Measurements from ENCODE around the gene MMP17. TPM values are rescaled to one million over a fixed set of nuclear protein-coding genes. Genes with fewer than 3 reads are reported as not detected.
A peak's percentile ranks its signal among the peaks of the same experiment; 100 is the strongest.

Gene MMP17
- polyA plus RNA-seq, 3 donors: 2.8 to 78.3 (median 3.0) TPM

- peaks cover 0 to 15% of the 10 kb centered on the region in 2 donors for H3K27me3 ChIP-seq (ENCODE audit: control insufficient read depth in 2 of 2, insufficient read depth in 2 of 2, low read length in 2 of 2)
- peak overlapping the region; percentile 83 for H3K4me2 ChIP-seq (replicated peaks; ENCODE audit: extremely low read depth, low read length, poor library complexity, severe bottlenecking)
- H3K36me3 ChIP-seq (replicated peaks in 1 of 2; ENCODE audit: control insufficient read depth in 1 of 2, insufficient read depth in 2 of 2, low read length in 2 of 2): peaks cover 0 to 11% of the 10 kb centered on the region in 2 donors
- Mint-ChIP-seq H3K27ac (peak overlapping the region in 6 of 7 donors; percentile 25 to 87 (median 68)), H3K4me3 (peak overlapping the region; percentile 92 to 96), H3K27me3 (ENCODE audit: low read depth in 3 of 3) (peaks cover 2 to 39% (median 35%) of the 10 kb centered on the region in 3 donors), H3K4me1 (peaks cover 43% of the 10 kb centered on the region), H3K36me3 (peaks cover 10 to 19% of the 10 kb centered on the region in 2 donors), H3K9me3 (peaks cover 0 to 2% (median 0%) of the 10 kb centered on the region in 7 donors)
- H3K27ac ChIP-seq (ENCODE audit: low read depth in 1 of 2, low read length in 2 of 2): peak overlapping the region; percentile 20 to 72
- H3K79me2 ChIP-seq (ENCODE audit: insufficient read depth, low read length): peaks cover 46% of the 10 kb centered on the region
- peak overlapping the region; percentile 81 for H2AFZ ChIP-seq (ENCODE audit: insufficient read depth, low read depth, low read length, poor library complexity, severe bottlenecking)
- peak overlapping the region; percentile 64 to 94 (median 69) for H3K4me3 ChIP-seq (replicated peaks in 1 of 3; ENCODE audit: low read depth in 2 of 3, low read length in 3 of 3)
- H4K20me1 ChIP-seq (ENCODE audit: insufficient read depth, low read length): peaks cover 45% of the 10 kb centered on the region
- peak overlapping the region; percentile 78 for H3K9ac ChIP-seq (ENCODE audit: insufficient read depth, low read length, poor library complexity, severe bottlenecking)
- WGBS (ENCODE audit: insufficient coverage): 2% methylated on average over 51 of the region's 64 CpGs
- no peaks in the 10 kb centered on the region for H3K9me3 ChIP-seq (replicated peaks in 1 of 2; ENCODE audit: control insufficient read depth in 1 of 2, insufficient read depth in 1 of 2, low read length in 2 of 2)
- intact Hi-C loops (cut with micrococcal nuclease): loop anchor here (5.0 to 10.0 kb wide), 3 partner anchors 57 to 117 kb away; partner anchors contain the start of gene SFSWAP (in 2 of the 2)
- H3K4me1 ChIP-seq (ENCODE audit: control insufficient read depth in 1 of 2, insufficient read depth in 2 of 2, low read length in 2 of 2): peaks cover 29 to 38% of the 10 kb centered on the region in 2 donors
- no peak for DNase-seq
- TF ChIP-seq CTCF (IDR thresholded peaks at IDR 0.05): no peak
Observed at GRCh38 chr12:131828671-131829355, 620 bp downstream of the MMP17 start.

- Histone ChIP-seq H3K27me3 (ENCODE audit: control insufficient read depth in 2 of 2, insufficient read depth in 2 of 2, low read length in 2 of 2) (peaks cover 0 to 15% of the 10 kb centered on the region in 2 donors), H4K20me1 (ENCODE audit: insufficient read depth, low read length) (peaks cover 51% of the 10 kb centered on the region), H3K9ac (ENCODE audit: insufficient read depth, low read length, poor library complexity, severe bottlenecking) (peak overlapping the region; percentile 78), H2AFZ (ENCODE audit: insufficient read depth, low read depth, low read length, poor library complexity, severe bottlenecking) (peak overlapping the region; percentile 81), H3K4me2 (replicated peaks; ENCODE audit: extremely low read depth, low read length, poor library complexity, severe bottlenecking) (peak overlapping the region; percentile 83), H3K4me1 (ENCODE audit: control insufficient read depth in 1 of 2, insufficient read depth in 2 of 2, low read length in 2 of 2) (peaks cover 29 to 38% of the 10 kb centered on the region in 2 donors), H3K79me2 (ENCODE audit: insufficient read depth, low read length) (peaks cover 52% of the 10 kb centered on the region), H3K9me3 (replicated peaks in 1 of 2; ENCODE audit: control insufficient read depth in 1 of 2, insufficient read depth in 1 of 2, low read length in 2 of 2) (no peaks in the 10 kb centered on the region), H3K4me3 (replicated peaks in 1 of 3; ENCODE audit: low read depth in 2 of 3, low read length in 3 of 3) (peak overlapping the region; percentile 64 to 94 (median 69)), H3K36me3 (replicated peaks in 1 of 2; ENCODE audit: control insufficient read depth in 1 of 2, insufficient read depth in 2 of 2, low read length in 2 of 2) (peaks cover 0 to 11% of the 10 kb centered on the region in 2 donors), H3K27ac (ENCODE audit: low read depth in 1 of 2, low read length in 2 of 2) (peak overlapping the region; percentile 20 to 72)
- TF ChIP-seq CTCF (IDR thresholded peaks at IDR 0.05): no peak
- DNase-seq: peak; percentile 36 to 53 (median 48)
- Mint-ChIP-seq H3K27ac (peak overlapping the region in 6 of 7 donors; percentile 25 to 87 (median 68)), H3K4me1 (peaks cover 43% of the 10 kb centered on the region), H3K4me3 (peak overlapping the region; percentile 92 to 96), H3K27me3 (ENCODE audit: low read depth in 3 of 3) (peaks cover 2 to 37% (median 35%) of the 10 kb centered on the region in 3 donors), H3K9me3 (peaks cover 0 to 2% (median 0%) of the 10 kb centered on the region in 7 donors), H3K36me3 (peaks cover 10 to 20% of the 10 kb centered on the region in 2 donors)
- intact Hi-C loops (cut with micrococcal nuclease): loop anchor here (5.0 to 10.0 kb wide), 3 partner anchors 57 to 117 kb away; partner anchors contain the start of gene SFSWAP (in 2 of the 2)
- WGBS (ENCODE audit: insufficient coverage): 6% methylated on average over 27 of the region's 27 CpGs
Observed at GRCh38 chr12:131829356-131829747, 1.2 kb downstream of the MMP17 start.
